Endometrium (tissue), 2 donors: ENCODE results near the gene APEX1.
"Not testable (repeated sequence)": the region's sequence is repeated elsewhere in the genome, so short reads cannot be mapped to it uniquely, and the experiment has no call there.

Experiments used
- FAIRE-seq: peaks from 2 replicates; lab custom pipeline; 2012; peaks lifted over from hg19 to GRCh38; lab: Jason Lieb, UNC
- donor health status: control.
- donor health status: control.

The APEX1 gene

GRCh38 chr14:20435582-20436362 lies 19.3 kb upstream of the APEX1 start, which contains the start of gene KLHL33:
TSS of gene KLHL33 (minus strand) at chr14:20436166. CDS start at chr14:20435811, 355 bp downstream.
- no peak for FAIRE-seq

DNA sequence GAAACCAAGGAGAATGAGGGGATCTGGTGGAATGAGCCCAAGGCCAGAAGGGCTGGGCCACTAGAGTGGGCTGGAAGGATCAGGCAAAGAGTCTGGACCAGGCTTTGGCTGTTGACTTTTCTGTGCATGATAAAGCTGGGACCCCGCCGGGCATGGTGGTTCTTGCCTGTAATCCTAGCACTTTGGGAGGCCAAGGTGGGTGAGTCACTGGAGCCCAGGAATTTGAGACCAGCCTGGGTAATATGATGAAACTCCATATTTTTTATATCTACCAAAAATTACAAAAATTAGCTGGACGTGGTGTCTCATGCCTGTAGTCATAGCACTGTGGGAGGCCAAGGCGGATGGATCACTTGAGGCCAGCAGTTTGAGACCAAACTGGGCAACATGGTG lies 18.7 kb upstream of the APEX1 start:
- no peak for FAIRE-seq

DNA sequence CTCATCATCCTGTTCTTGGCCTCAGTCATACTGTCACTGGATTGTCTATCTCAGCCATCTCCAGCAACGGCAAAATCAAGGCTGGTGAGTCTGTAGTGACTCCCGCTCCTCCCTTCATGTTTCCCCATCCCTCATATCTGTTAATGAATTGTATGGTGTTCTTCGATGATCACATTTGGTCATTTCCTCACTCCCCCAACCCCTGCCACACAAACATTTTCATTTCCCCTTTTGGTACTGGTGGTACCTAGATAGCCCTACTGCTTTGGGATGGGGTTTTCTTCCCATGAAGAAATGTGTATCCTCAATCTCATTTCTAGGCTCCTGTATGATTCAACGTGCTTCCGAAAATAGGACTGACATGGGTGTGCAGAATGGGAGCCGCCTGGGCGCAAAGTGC lies 16.4 kb upstream of the APEX1 start:
- no peak for FAIRE-seq

DNA sequence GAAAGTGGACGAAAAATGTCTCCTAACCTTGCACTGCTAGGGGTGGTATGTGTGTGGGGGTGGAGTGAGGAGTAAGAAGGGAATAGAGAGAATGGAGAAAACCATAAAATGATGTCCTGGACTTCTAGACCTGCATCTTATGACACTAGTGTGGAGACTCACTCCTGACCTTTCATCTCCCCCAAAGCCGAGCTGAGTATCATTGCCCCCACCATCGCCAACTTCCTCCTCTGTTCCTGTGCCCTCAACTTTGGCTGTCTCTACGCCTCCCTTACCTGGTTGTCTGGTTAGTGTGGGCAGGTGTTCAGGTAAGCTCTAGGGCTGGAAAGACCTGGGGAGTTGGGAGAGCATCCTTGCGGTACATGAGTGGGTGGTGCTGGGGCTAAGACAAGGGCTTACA lies 14.6 kb upstream of the APEX1 start:
- FAIRE-seq: no peak

GRCh38 chr14:20440882-20441281 lies 14.1 kb upstream of the APEX1 start:
- no peak for FAIRE-seq

GRCh38 chr14:20441461-20441860 lies 13.6 kb upstream of the APEX1 start:
- no peak for FAIRE-seq

- not testable (repeated sequence) for FAIRE-seq
Observed at GRCh38 chr14:20443650-20444049, 11.4 kb upstream of the APEX1 start.

DNA sequence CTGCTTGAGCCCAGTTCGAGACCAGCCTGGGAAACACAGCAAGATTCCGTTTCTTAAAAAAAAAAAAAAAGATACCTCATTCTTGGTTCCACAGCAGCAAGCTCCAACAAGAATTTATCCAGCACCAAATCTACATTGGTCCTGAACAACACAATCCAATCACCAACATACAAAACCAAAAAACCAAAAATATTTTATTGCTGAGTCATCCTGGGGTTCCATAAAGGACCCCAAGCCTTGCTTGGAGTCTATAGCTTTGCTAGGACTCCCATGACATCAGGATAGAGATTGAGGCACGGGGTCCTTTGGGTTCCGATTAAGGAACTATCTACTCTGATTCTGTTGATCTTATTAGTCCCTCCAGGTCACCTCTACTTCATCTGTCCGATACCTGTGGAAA lies 8.1 kb upstream of the APEX1 start:
- FAIRE-seq: no peak

- FAIRE-seq: not testable (repeated sequence)
Observed at GRCh38 chr14:20452831-20453230, 2.2 kb upstream of the APEX1 start.

- no peak for FAIRE-seq
Observed at GRCh38 chr14:20455355-20456300, 602 bp downstream of the APEX1 start.

DNA sequence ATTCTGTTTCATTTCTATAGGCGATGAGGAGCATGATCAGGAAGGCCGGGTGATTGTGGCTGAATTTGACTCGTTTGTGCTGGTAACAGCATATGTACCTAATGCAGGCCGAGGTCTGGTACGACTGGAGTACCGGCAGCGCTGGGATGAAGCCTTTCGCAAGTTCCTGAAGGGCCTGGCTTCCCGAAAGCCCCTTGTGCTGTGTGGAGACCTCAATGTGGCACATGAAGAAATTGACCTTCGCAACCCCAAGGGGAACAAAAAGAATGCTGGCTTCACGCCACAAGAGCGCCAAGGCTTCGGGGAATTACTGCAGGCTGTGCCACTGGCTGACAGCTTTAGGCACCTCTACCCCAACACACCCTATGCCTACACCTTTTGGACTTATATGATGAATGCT lies 1.9 kb downstream of the APEX1 start:
- FAIRE-seq: no peak

DNA sequence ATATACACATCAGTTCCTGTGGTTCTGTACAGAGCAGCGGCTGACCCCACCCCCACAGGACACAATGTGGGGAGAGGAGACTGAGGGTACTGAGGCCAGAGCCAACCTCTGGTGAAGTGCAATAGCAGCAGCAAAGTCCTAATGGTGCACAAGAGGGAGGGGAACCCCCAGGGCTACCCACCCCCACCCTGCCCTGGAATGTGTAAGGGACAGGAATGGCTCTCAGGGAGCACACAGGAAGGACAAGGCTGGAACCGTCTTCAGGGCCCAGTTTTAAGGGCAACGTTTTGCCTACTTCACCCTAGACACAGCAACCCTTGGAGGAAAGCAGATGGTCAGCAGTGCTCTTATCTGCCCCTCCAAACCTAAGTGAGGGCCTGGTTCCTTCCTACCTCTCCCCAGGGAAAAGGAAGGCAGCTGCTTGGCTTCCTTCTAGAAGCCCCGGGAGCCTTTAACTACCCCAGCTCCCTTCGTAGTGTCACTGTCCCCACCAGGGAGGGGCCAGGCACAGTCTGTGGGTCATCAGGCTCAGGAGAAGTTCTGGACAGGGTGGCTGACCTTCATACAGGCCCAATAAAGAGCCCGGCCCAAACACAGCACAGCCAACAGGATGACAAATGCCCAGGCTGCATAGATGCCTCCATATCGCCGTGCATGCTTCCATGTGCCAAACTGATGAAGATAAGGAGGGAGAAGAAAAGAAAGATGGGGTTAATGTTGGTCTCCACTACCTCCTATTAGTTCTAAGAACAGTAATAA lies 3.2 kb downstream of the APEX1 start:
- no peak for FAIRE-seq

DNA sequence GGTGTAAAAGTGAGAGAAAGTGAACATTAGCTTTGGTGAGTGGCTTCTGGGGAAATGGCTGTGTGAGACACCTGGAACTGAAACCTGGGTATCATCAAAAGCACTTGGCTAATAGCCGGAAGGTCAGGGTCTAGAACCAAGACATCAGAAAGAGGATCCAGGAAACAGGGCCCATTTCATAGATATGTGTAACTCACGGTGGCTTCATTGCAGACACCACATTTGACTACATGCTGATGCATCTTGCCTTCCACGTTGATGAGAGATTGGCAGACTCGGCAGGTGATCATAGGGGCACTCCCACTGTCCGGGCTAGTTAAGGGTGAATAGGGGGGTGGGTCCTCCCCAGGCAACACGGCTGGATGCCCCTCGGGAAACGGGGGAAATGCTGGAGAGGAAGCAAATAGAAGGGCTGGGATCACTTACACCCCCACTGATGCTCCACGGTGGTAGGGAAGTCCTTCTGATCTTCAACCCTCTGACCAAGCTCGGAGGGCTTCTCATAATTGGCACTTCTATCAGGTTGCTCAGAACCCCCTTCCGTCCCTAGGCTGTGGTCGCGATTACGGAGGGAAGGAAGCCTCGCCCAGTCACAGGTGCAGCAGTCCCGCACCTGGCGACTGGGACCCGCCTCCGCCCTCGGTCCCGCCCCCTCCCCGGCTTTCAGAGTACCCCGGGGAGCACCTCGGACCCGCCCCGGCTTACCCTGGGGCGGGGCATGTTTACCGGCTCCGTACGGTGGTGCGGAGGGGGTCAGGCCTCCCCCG lies 5.6 kb downstream of the APEX1 start:
- no peak for FAIRE-seq

GRCh38 chr14:20461225-20462141 lies 6.5 kb downstream of the APEX1 start, which contains the start of gene PIP4P1:
TSS of gene PIP4P1 (minus strand) at chr14:20461434. CDS start at chr14:20461325, 109 bp downstream.
- FAIRE-seq: peak; percentile 100

- FAIRE-seq: no peak
Observed at GRCh38 chr14:20468764-20469241, 13.8 kb downstream of the APEX1 start.

- FAIRE-seq: no peak
Observed at GRCh38 chr14:20469242-20469889, 14.3 kb downstream of the APEX1 start, which contains the start of gene PNP. TSS of gene PNP (plus strand) at chr14:20469406. CDS start at chr14:20469525, 119 bp downstream.

DNA sequence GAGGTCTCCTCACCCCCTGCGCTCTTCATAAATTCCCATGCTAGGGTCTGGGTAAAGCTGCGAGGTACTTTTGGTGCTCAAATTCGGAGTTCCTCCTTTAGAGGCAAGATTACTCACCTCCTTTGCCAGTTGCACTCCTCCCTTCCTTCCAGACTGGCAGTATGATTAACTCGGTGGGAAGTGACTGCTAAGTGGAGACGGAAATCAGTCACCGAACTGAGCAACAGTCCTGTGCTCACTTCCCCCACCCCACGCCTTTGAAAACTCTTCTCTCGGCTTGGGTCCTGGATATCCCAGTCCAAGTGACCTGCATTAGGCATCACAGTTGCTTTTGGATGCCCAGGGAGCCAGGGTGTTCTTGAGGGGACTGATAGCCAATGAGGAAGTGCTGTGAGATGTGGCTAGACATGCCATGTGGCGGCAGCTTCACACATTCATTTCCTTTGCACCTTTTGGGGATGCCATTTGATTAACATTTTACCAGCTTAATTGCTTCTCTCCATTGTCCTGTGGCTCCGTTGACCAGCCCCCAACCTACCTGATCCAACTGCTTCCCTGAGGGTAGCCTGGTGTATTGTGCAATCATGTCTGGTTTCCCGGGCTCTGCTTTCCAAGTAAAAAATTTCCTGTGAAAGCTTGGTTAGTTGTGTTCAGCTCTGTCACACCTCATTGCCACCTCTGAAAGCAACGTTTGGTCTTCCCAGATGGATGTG lies 15.0 kb downstream of the APEX1 start:
- FAIRE-seq: no peak

DNA sequence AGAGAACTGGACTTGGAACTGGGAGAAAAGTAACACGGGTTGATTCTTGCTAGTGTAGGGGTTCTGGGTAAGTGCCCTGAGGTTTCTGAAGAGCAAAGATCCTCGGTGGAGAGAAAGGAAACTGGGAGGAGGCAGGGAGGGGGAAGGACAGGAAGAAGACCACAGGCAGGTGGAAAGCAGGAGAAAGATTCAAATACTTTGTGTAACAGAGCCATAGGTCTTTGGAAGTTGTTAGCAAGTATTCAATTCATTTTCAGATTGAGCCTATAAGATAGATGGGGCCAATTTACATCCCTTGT lies 15.5 kb downstream of the APEX1 start:
- no peak for FAIRE-seq

DNA sequence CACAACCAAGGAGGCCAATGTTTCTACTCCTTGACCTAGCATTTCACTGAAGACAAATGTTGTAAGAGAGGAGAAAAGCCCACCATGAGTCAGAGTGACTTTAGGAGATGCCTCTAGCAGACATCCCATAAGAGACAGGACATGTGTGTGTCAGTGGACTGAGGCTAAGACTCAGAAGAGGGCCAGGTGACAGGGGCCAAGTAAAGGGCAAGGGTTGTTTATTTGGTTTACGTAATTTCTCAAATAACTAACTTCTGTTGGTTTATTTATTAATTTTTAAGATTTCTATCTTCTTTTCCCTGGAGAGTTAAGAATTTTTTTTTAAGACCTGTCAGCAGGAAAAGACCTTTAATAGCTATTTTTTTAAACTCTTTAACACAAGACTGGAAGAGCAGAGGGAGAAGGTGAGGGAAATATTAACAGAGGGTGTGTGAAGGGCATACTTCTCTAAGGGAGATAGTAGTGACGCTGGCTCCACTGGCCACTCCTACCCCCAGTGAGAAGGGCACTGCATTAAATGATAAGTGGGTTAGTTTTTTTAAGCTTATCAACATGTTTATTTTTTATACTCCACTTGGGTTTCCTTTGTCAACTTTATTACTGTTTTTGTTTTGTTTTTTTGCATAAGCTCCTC lies 17.6 kb downstream of the APEX1 start:
- FAIRE-seq: no peak
